ENCODE data around the gene SLC23A2.
"Not testable (repeated sequence)": the region's sequence is repeated elsewhere in the genome, so short reads cannot be mapped to it uniquely, and the experiment has no call there.

- not testable (repeated sequence) for TF ChIP-seq CTCF (IDR thresholded peaks at IDR 0.05; ENCODE audit: insufficient read depth, low read depth, low read length); EZH2 (IDR thresholded peaks at IDR 0.05; ENCODE audit: insufficient read depth, low read length)
Measured at GRCh38 chr20:5031701-5032100, 30.4 kb upstream of the SLC23A2 start.

All from astrocyte (in vitro differentiated cells and primary cell).